HG03342 (cell line): ENCODE measurements around the gene SSBP2.
"Not testable (repeated sequence)": the region's sequence is repeated elsewhere in the genome, so short reads cannot be mapped to it uniquely, and the experiment has no call there.

Source experiments
- ATAC-seq: cut with Tn5 transposase; IDR thresholded peaks from one replicate; pipeline ENCODE4 v1.9.1; 2021; ENCODE audit warnings: mild to moderate bottlenecking, moderate library complexity; ENCODE audit not compliant: unreplicated experiment

The SSBP2 gene

DNA sequence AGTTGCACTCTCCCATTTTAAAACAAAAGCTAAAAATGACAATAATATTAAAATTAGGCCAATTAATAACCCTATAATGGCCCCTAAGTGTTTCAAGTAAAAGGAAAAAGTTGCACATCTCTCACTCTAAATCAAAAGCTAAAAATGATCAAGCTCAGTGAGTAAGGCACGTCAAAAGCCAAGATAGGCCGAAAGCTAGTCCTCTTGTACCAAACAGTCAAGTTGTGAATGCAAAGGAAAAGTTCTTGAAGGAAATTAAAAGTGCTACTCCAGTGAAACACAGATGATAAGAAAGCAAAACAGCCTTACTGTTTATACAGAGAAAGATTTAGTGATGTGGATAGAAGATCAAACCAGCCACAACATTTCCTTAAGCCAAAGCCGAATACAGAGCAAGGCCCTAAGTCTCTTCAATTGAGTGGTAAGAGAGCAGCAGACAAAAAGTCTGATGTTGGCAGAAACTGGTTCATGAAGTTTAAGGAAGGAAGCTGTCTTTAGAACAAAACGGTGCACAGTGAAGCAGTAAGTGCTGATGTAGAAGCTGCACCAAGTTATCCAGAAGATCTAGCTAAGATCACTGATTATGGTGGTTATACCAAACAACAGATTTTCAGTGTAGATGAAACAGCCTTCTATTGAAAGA is 212.9 kb downstream of the SSBP2 start:
- ATAC-seq = no peak

DNA sequence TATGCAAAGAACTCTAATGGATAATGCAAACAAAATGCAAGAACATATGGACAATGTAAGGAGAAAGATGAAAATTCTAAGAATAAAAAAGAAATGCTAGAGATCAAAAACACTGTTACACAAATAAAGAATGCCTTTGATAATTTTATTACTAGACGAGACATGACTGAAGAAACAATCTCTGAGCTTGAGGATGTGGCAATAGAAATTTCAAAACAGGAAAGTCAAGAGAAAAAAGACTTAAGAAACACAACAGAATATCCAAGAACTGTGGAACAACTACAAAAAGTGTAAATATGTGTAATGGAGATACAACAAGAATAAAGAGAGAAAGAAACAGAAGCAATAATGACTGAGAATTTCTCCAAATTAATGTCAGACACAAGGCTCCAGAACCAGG is 216.5 kb downstream of the SSBP2 start:
- no peak for ATAC-seq

DNA sequence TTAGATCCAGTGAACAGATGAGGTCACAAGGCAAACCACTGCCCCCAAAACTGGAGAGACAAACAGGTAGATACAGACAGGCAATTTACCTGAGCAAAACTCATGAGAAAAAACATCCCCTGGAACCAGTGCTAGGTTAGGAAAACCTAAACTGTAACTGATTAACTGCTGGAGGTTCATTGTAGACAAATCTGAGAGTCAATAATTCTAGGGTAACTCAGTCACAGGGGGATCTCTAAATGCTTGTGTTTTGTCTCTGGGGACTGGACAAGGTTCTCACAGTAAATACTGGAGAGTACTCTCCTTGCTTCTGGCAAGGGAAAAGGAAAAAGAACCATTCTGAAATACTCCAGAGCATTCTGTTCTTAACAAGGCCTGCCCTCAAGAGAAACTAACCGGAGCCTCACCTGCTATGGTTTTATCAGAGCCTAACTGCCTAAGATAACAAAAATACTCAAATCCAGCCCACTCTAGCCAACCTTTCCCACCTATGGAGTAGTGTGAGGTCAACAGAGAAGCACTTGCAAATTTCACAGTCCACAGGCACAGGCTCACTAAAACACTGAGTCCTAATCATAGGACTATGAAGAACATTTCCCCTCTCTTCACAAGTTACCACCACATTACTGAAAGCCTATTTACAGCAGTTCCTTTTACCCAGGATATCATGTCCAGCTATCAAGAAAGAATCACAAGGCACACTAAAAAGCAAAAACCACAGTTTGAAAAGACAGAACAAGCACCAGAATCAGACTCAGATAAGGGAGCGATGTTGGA is 217.1 kb downstream of the SSBP2 start:
- no peak for ATAC-seq

DNA sequence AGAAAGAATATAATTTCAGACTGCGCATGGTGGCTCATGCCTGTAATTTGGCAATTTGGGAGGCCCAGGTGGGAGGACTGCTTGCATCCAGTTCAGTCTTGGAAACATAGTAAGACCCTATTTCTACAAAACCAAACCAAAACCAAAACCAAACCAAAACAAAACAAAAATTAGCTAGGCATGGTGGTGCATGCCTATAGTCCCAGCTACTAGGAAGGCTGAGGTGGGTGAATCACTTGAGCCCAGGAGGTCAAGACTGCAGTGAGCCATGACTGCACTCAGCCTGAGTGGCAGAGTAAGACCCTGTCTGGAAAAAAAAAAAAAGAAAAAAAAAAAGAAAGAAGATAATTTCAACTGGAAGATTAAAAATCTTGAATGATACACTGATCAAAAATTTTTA is 220.0 kb downstream of the SSBP2 start:
- ATAC-seq = no peak

DNA sequence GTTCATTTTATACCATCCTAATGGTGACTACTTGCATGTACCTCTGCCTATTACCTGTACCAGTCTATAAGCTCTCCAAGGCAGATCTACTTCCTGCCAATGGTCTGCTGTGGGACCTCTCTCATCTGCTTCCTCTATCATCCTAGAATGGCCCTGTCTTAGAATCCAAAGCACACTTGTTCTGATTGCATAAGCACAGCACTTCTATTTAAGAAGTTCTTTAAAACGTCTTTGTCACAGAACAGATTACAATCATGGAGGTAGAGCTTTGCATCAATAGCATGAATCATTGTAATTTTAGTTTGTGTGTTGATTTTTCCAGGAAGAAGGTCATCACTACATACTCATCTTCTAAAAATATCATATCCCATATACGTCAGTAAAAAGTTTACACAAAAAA is 225.2 kb downstream of the SSBP2 start:
- ATAC-seq = no peak

DNA sequence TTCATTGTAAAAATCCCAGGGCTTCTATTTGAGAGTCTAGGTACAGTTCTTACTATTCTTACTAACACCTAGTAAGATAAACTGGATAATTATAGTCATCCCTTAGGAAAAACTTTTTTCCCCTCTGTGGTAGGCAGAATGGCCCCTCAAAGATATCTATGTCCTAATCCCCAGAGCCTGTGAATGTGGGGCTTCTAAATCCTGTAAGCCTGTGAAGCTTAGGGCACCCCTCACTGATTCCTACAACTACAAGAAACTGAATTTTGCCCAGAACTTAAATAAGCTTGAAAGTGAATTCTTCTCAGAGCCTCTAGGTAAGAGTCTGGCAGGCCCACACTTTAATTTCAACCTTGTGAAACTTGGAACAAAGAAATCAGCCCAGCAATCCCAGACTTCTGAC is 226.9 kb downstream of the SSBP2 start:
- no peak for ATAC-seq

DNA sequence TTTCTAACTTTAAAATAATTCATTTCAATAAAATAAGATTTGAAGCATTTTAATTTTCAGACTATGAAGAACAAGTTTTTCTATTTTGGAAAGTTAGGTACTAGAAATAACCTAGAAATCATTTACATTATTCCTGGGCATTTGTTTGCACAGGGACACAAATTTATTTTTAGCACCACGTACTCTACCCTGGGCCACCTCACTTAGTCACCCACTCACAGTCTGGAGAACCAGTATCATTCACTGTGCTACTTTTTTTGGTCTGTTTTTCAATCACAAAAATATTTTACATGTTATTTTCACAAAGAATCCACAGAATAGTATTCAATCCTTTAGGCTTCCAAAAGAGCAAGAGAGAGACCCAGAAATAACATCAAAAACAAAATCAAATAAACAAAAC is 228.3 kb downstream of the SSBP2 start:
- ATAC-seq = no peak

DNA sequence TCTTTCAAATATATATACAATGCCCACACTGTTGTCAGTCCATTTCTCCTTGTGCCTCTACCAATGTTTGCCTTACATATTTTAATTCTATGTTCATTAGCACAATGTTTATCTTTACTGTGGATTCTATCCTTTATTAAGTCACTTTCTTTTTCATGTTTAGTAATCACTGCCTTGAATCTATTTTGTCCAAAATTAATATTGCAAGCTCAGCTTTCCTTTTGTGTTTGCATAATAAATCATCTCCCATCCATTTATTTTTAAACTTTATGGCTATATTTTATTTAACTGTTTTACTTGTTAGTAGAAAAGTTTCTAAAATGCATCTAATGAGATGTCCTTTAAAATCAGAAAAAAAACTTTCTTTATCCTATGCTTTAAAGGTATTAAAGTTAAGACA is 230.1 kb downstream of the SSBP2 start:
- no peak for ATAC-seq

DNA sequence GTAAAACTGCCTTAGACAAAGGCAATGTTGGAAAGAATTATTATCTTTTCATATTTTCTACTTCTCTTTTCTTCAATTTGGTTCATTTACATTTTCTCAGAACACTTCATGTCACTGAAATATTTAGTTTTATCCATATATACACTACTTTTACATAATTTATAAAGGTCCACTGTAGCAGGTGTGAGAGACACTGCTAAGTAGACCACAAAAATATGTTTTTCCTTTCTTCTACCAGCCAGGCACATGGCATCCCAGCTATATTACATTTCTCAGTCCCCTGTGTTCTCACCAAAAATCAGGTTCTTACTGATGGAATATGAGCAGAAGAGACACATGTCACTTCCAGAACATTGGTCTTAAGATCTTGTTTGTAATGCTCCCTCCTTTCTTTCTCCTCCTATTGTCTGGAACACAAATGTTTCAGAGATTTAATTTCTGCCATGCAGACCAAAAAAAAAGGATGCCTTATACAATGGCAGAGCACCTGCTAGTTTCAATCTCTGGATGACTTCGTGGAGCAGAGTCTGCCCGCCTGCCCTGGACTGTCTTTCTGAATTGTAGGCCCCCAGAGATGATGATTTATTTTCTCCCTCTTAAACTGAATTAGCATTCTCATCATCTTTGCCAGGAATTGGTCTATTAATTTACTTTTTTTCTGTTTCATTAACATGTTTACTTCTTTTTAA is 231.5 kb downstream of the SSBP2 start:
- ATAC-seq = no peak

DNA sequence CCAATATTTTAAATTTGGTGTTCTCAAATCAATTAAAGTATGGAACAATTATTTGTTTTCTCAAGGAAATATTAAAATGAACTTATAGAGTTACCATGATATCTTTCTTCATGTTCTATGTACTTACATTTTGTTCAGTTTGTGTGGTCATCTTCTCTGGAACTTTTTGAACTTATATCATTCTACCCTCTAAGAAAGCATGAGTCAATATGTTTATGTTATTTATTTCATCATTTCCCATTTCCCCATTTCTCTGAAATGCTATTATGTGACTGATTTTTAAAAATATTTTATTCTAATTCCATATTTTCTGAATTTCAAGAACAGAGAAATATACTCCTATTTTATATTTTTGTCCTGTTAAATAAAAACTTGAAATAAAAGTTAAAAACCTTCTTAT is 233.4 kb downstream of the SSBP2 start:
- no peak for ATAC-seq

DNA sequence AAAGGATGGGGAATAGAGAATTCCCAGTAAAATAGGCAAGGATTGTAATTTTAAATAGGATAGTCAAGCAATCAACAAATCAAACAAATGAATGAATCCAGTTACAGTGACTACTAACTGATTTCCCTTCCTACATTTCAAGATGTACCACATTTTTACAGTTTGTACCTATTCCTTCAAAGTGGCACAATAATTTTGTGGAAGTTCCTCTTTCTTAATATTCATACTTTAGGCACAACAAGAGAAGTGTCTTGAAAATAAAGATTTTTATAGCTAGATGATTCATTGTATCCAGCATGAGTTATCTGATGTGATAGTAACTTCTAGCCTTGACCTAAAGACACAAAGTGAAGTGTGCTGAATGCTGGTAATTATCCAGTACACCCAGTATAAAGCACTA is 234.8 kb downstream of the SSBP2 start:
- ATAC-seq = no peak

DNA sequence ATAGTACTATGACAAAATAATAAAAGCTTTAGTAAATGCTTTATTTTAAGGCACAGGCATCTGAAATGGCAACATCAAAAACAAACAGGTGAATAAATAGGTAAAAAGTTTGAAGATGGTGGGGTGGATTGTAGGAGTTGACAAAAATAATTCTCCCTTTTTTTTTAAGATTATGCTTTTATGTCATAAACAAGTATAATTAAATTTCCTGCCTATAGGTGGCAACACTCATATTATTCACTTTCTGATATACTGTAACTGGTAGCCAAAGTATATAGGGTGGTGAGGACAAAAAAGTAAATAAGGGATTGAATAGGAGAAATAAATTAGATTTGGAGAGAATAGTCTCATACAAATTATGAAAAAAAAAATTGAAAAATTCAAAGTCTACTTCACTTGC is 236.9 kb downstream of the SSBP2 start:
- ATAC-seq = no peak

DNA sequence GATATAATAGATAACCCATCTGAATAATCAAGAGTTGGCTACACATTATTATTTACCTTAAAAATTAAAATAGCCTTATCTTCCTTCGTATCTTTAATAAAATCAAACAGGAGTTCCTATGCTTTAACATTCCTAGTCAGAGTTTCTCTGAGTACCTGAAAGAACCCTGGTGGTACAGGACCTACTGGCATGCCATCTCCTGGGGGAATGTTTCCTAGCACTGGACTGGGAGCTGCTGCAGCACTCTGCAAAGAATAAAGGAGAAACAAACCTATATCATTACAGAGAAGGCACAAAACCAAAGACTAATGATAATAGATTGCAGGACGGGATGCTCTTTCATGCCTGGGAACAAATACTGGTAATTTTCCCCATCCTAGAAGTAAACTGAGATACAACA is 237.4 kb downstream of the SSBP2 start:
- no peak for ATAC-seq

DNA sequence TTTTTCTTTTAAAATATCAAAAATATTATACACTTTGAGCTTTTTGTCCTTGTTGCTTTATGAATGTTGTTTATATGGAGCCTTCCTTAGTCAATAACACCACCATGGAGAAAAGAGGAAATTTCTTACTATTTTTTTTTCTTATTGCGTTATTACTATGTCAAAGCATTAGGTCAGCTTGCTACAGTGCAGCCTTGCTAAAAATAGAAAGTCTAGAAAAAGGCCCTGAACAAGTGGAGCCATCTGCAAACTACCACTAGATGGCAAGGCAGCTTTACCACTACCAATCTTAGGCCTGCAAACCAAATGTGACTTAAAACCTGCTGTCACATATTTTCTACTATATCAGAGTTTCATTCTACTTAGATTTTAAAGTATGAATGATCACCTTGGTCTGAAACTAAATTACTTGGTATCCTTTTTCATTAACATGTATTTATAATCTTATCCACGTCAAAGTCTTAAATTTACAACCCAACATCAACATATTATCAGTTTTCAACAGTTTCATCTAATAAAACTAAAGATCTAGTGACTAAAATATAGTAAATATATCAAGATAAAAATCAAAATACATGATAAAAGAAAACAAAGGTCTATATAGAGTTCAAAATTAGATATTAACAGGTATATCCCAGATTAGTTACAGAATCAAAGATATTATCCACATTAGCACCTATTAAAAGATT is 243.9 kb downstream of the SSBP2 start:
- peak; percentile 100 for ATAC-seq

DNA sequence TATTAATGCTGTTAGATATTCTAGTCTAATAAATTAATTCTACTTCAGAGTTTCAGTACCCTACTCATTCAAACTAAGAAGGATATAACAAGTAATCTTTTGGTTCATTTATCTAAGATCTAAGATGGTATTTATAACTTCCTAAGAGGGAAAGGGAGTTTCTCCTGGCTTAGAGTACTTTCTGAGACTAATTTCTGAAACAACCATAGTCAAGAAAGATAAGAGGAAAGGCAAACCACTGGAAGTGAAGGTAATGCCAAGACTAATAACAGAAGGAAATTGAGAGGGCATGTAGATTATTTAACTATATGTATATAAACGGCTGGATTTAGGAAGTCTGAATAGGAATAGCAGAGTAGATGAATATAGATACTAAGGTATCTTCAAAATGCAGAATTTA is 244.5 kb downstream of the SSBP2 start:
- no peak for ATAC-seq

DNA sequence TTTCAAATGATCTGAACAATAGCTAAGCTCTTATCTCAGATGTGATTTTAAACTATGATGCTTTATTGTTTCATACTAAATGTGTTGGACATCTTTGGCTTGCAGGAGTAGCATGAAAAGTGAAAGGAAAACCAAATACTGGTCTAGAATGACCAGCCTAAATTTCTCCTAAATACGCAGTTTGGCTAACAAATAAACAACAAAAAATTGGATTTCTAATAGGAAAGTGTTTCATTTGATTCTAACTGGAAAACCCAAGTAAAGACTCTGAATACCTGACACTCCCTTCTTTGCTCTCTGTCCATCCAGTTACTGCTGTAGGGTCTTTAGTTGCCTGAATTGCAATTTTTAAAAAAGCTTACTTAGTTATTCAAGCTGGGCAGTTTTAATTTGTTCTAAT is 245.2 kb downstream of the SSBP2 start:
- no peak for ATAC-seq

DNA sequence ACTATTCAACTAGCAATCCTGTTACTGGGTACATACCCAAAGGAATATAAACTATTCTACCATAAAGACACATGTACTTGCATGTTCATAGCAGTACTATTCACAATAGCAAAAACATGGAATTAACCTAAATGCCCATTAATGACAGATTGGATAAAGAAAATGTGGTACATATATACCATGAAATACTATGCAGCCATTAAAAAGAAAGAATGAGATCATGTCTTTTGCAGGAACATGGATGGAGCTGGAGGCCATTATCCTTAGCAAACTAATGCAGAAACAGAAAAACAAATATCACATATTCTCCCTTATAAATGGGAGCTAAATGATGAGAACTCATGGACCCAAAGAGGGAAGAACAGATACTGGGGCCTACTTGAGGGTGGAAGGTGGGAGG is 247.3 kb downstream of the SSBP2 start:
- ATAC-seq = not testable (repeated sequence)

DNA sequence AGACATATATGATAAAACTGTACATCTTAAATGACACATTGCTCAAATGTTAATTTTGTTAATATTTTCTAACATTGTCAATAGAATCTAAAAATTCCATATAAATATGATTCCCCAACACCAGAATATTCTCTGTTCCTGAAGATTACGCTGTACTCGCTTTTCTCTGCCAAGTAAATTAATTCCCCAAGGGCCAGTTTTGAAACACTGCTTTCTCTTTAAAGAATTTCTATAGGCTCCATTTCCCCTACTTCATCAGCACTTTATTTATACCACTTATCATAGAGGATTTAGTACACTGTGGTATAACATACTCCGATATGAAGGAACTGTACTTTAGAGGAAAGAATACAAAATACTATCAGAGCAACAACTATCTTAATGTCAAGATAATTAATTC is 255.6 kb downstream of the SSBP2 start:
- no peak for ATAC-seq

DNA sequence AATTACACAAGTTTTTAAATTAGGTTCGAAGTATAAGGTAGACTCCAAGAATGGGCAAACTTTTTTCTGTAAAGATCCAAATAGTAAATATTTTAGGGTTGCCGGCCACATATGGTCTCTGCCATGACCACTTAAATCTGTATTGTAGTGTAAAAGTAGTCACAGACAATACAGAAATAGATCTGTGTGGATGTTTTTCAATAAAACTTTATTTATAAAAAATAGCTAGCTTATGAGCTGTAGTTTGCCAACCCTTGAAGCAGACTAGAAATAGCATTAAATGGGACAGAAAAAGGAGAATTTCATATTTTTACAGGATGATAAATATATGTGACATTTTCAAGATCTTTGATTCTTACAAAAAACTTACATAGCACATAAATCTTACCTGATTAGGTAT is 262.0 kb downstream of the SSBP2 start:
- ATAC-seq = no peak

DNA sequence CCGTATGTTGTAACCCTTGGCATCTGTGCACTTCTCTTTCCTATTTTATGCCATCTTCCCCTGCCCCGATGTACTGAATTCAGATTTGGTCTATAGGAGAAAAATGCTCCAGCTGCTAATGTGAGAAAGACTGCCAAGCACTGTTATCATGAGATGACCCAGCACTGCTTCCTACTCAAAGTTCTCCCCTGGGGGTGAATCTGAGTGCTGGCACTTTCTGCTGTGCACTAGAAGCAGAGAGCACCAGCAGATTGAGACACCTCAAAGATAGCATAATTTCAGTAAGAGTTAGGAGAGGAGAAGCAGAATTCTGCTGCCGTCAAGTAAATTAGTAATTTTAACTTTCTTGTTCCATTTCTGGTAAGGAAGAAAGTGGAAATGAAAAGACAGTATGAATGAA is 264.2 kb downstream of the SSBP2 start:
- ATAC-seq = no peak

DNA sequence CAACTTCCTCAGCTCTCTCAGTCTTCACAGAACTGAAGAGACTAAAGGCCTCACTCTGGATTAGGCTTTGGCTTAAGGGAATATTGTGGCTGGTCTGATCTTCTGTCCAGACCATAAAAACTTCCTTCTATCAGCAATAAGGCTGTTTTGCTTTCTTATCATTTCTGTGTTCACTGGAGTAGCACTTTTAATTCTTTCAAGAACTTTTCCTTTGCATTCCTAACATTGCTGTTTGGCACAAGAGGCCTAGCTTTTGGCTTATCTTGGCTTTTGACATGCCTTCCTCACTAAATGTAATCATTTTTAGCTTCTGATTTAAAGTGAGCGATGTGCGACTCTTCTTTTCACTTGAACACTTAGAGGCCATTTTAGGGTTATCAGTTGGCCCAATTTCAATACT is 268.3 kb downstream of the SSBP2 start:
- no peak for ATAC-seq

DNA sequence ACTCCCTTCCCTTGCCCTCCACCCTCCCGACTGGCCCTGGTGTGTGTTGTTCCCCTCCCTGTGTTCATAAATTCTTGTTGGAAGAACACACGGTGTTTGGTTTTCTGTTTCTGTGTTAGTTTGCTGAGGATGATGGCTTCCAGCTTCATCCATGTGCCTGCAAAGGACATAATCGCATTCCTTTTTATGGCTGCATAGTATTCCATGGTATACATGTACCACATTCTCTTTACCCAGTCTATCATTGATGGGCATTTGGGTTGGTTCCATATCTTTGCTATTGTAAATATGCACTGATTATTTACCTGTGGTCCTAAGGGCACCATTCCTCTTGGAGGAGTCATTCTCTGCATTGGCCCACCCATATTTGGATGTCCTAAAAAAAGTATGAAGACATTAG is 277.5 kb downstream of the SSBP2 start:
- ATAC-seq = not testable (repeated sequence)
